Endothelial cell of umbilical vein (primary cell): ENCODE results near the gene POLN. TPM values are rescaled to one million over a fixed set of nuclear protein-coding genes. Genes with fewer than 3 reads are reported as not detected.

Experiments
- BruUV-seq: library from RNA; stranded (reverse); fragments of 400-500 nt; replicated peaks from 2 replicates; lab custom pipeline; 2021; lab: Mats Ljungman, UMichigan
- CTCF ChIA-PET: fragments of 300-600, 350-600 bp; sonication (Branson Sonifier 250); formaldehyde crosslinking; loops from one replicate; lab custom pipeline; 2021; ENCODE audit warnings: antibody characterized with exemption, inconsistent platforms; lab: Charles Lee
- POLR2A ChIA-PET: fragments of 300-600, 350-600 bp; sonication (Branson Sonifier 250); formaldehyde crosslinking; loops from one replicate; lab custom pipeline; 2021; ENCODE audit warnings: antibody characterized with exemption, inconsistent platforms; lab: Charles Lee
- DNase-seq: peaks from one replicate; pipeline ENCODE4 v3.0.0-alpha.2; 2011; ENCODE audit warnings: low read depth, low spot score
- FAIRE-seq: peaks from 2 replicates; lab custom pipeline; 2011; peaks lifted over from hg19 to GRCh38; lab: Jason Lieb, UNC
- H2AFZ ChIP-seq: 2 replicates; pipeline ENCODE4 v1.6.0; 2012; ENCODE audit warnings: low read depth, low read length, control low read depth, inconsistent platforms
- H3K27ac ChIP-seq: 2 replicates; pipeline ENCODE4 v1.5.1; 2011; ENCODE audit warnings: low read depth, mild to moderate bottlenecking, control low read depth, low read length, moderate library complexity; ENCODE audit not compliant: insufficient read depth
- H3K27me3 ChIP-seq, 2 experiments: 2 replicates each; pipeline versions ENCODE4 v1.6.0 to v1.6.1; 2011; ENCODE audit warnings: low read length in 2 of 2, mixed read lengths in 1 of 2; ENCODE audit not compliant: control insufficient read depth in 2 of 2, insufficient read depth in 2 of 2
- H3K36me3 ChIP-seq, 2 experiments: 2 replicates in 1 of 2; 3 replicates in 1 of 2; pipeline ENCODE4 v1.5.1; 2011; ENCODE audit warnings: low read length in 2 of 2, mild to moderate bottlenecking in 1 of 2, moderate library complexity in 1 of 2; ENCODE audit not compliant: control insufficient read depth in 2 of 2, insufficient read depth in 2 of 2; ENCODE audit errors: extremely low read depth in 1 of 2
- H3K4me1 ChIP-seq: 3 replicates; pipeline ENCODE4 v1.5.1; 2011; ENCODE audit warnings: mild to moderate bottlenecking, low read length; ENCODE audit not compliant: control insufficient read depth, insufficient read depth; ENCODE audit errors: extremely low read depth
- H3K4me2 ChIP-seq: 2 replicates; pipeline ENCODE4 v1.6.1; 2011; ENCODE audit warnings: low read length, control low read depth, mixed read lengths; ENCODE audit not compliant: insufficient read depth
- H3K4me3 ChIP-seq, 3 experiments: fragments of 200-600 bp in 1 of 3; sonication (generic), shearing (Covaris generic) in 1 of 3; replicated peaks in 1 of 3; 2 replicates each; pipeline ENCODE4 v1.5.1; 2011 to 2016; ENCODE audit warnings: control low read depth in 3 of 3, low read length in 3 of 3, mild to moderate bottlenecking in 2 of 3, inconsistent platforms in 1 of 3, low read depth in 1 of 3, moderate library complexity in 1 of 3; ENCODE audit not compliant: insufficient read depth in 1 of 3
- H3K79me2 ChIP-seq: 2 replicates; pipeline ENCODE4 v1.6.0; 2012; ENCODE audit warnings: low read length, inconsistent platforms; ENCODE audit not compliant: control insufficient read depth, insufficient read depth
- H3K9ac ChIP-seq: replicated peaks from 2 replicates; pipeline ENCODE3; 2011; ENCODE audit warnings: low read length, control low read depth; ENCODE audit not compliant: insufficient read depth; ENCODE audit errors: extremely low read depth
- H3K9me1 ChIP-seq: replicated peaks from 3 replicates; pipeline ENCODE4 v1.6.0; 2011; ENCODE audit warnings: mild to moderate bottlenecking, low read length; ENCODE audit not compliant: control insufficient read depth, insufficient read depth; ENCODE audit errors: extremely low read depth
- H3K9me3 ChIP-seq: replicated peaks from 2 replicates; pipeline ENCODE4 v1.5.1; 2012; ENCODE audit warnings: low read length, inconsistent platforms; ENCODE audit not compliant: control insufficient read depth, insufficient read depth
- H4K20me1 ChIP-seq: replicated peaks from 2 replicates; pipeline ENCODE3; 2011; ENCODE audit warnings: mild to moderate bottlenecking, low read length; ENCODE audit not compliant: control insufficient read depth, insufficient read depth; ENCODE audit errors: extremely low read depth
- EZH2 ChIP-seq: IDR thresholded peaks from 2 replicates; pipeline ENCODE4 v1.6.1; 2012; ENCODE audit warnings: borderline replicate concordance, low read depth, mild to moderate bottlenecking, moderate library complexity, low read length, inconsistent platforms; ENCODE audit not compliant: severe bottlenecking
- FOS ChIP-seq: IDR thresholded peaks from 2 replicates; pipeline ENCODE4 v1.6.1; 2011; ENCODE audit warnings: mild to moderate bottlenecking, low read length, moderate library complexity, borderline replicate concordance; ENCODE audit not compliant: insufficient read depth
- GATA2 ChIP-seq: IDR thresholded peaks from 2 replicates; pipeline ENCODE4 v1.7.0; 2011; ENCODE audit warnings: low read depth, mild to moderate bottlenecking, moderate library complexity, mixed read lengths, low read length; ENCODE audit not compliant: insufficient read length, insufficient read depth
- JUN ChIP-seq: IDR thresholded peaks from 2 replicates; pipeline ENCODE4 v1.6.1; 2011; ENCODE audit warnings: borderline replicate concordance, low read depth; ENCODE audit not compliant: insufficient read length, insufficient read depth
- MYC ChIP-seq: IDR thresholded peaks from one replicate; pipeline ENCODE4 v1.6.1; 2011; ENCODE audit warnings: mild to moderate bottlenecking, low read depth, low read length
- POLR2A ChIP-seq: IDR thresholded peaks from 2 replicates; pipeline ENCODE4 v1.6.1; 2012; ENCODE audit warnings: low read depth, mild to moderate bottlenecking, control low read depth, low read length
- POLR2AphosphoS5 ChIP-seq: IDR thresholded peaks from 2 replicates; pipeline ENCODE4 v1.6.1; 2012; ENCODE audit warnings: low read depth, mild to moderate bottlenecking, control low read depth, low read length, moderate library complexity; ENCODE audit not compliant: insufficient read depth
- dilution Hi-C: fragments of 300-500 bp; cut with MboI; formaldehyde crosslinking; loops from one replicate; pipeline ENCODE4 v1.15.0; 2019; ENCODE audit warnings: low sequenced_read_pairs; ENCODE audit not compliant: extremely low pct_ligation_motif_present
- intact Hi-C: fragments of 100-400 bp; cut with micrococcal nuclease; formaldehyde crosslinking; loops from one replicate; pipeline ENCODE4 v1.10.0; 2022
- polyA plus RNA-seq, 4 experiments: library from polyadenylated mRNA; depleted of rRNA in 3 of 4; stranded (reverse) in 3 of 4; unstranded in 1 of 4; fragments of >200 nt; gene quantifications; 2 replicates each; pipeline versions ENCODE4 v1.2.1 to v1.2.3, GENCODE V29; 2011 to 2012; ENCODE audit warnings: missing spikeins in 1 of 4
- total RNA-seq: library from RNA; stranded (reverse); gene quantifications from 2 replicates; pipeline ENCODE4 v1.2.3, GENCODE V29; 2021
- TF ChIP-seq, protein P1 (sequence below): IDR thresholded peaks from 2 replicates; pipeline ENCODE4 v1.6.1; 2011; ENCODE audit not compliant: insufficient read depth, insufficient read length
- TF ChIP-seq, protein P2 (sequence below), 2 donors: IDR thresholded peaks; 1 replicate in 1 of 2; 2 replicates in 1 of 2; pipeline ENCODE4 v1.5.1; 2011; ENCODE audit warnings: low read length in 2 of 2, mild to moderate bottlenecking in 2 of 2, moderate library complexity in 2 of 2, control low read depth in 1 of 2, inconsistent platforms in 1 of 2, low read depth in 1 of 2; ENCODE audit not compliant: insufficient read depth in 1 of 2; ENCODE audit errors: extremely low read depth in 1 of 2

Gene POLN
- total and polyA plus RNA-seq, 2 donors (not counting 3 experiments of a cell fraction or from before 2014, with no cell fraction given), result 1.3 to 4.2 TPM

DNA sequence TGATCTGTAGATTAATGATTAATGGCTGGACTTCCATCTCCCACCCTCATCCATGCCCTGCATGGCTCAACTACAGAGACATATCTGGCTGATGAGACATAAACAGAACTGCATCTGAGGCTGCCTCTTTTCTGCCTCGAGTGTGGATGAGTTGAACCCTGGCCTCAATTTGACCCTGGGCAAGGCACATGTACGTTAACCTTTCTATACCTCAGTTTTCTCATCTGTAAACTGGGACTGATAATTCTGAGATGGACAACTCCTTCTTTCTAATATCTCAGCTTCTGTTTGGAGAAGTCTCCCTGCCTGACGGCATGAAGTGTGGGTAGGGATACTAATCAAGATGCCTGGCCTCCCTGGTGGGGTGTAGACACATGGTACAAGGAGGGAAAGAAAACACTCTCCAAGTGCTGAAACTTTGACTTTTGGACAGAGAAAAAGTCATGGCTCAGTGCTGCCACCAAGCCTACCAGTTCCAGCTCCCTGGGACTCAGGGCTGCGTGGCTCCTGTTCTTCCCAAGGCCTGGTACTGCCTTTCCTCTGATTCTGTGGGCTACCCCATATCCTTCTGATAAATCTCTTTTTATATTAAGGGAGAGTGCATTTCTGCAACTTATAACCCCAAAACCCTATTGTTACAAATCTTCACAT is 64.4 kb downstream of the POLN start:
- Histone ChIP-seq H3K4me1 (no peaks in the 10 kb centered on the region), H3K79me2 (no peaks in the 10 kb centered on the region), H3K27ac (no peak overlapping the region), H2AFZ (no peak overlapping the region), H3K27me3 (no peaks in the 10 kb centered on the region), H3K9me3 (no peaks in the 10 kb centered on the region), H3K36me3 (no peaks in the 10 kb centered on the region), H3K4me3 (no peak overlapping the region), H3K4me2 (no peak overlapping the region), H4K20me1 (no peaks in the 10 kb centered on the region), H3K9ac (no peak overlapping the region), H3K9me1 (no peaks in the 10 kb centered on the region)
- intact Hi-C loops (no loop called here), dilution Hi-C loops (no loop called here)
- DNase-seq, result no peak
- FAIRE-seq, result no peak
- BruUV-seq, result no TSS peak
- CTCF ChIA-PET, result no interaction called here
- TF ChIP-seq, protein P1, sequence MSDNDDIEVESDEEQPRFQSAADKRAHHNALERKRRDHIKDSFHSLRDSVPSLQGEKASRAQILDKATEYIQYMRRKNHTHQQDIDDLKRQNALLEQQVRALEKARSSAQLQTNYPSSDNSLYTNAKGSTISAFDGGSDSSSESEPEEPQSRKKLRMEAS, result no peak
- TF ChIP-seq FOS (no peak), JUN (no peak), POLR2A (no peak), MYC (no peak), GATA2 (no peak), EZH2 (no peak), POLR2AphosphoS5 (no peak)
- TF ChIP-seq, protein P2, sequence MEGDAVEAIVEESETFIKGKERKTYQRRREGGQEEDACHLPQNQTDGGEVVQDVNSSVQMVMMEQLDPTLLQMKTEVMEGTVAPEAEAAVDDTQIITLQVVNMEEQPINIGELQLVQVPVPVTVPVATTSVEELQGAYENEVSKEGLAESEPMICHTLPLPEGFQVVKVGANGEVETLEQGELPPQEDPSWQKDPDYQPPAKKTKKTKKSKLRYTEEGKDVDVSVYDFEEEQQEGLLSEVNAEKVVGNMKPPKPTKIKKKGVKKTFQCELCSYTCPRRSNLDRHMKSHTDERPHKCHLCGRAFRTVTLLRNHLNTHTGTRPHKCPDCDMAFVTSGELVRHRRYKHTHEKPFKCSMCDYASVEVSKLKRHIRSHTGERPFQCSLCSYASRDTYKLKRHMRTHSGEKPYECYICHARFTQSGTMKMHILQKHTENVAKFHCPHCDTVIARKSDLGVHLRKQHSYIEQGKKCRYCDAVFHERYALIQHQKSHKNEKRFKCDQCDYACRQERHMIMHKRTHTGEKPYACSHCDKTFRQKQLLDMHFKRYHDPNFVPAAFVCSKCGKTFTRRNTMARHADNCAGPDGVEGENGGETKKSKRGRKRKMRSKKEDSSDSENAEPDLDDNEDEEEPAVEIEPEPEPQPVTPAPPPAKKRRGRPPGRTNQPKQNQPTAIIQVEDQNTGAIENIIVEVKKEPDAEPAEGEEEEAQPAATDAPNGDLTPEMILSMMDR (IDR thresholded peaks at IDR 0.05; ENCODE audit: extremely low read depth in 1 of 2, insufficient read depth in 1 of 2, low read depth in 1 of 2, low read length in 2 of 2), result no peak
- POLR2A ChIA-PET, result no interaction called here
